ENCODE results near the gene CDK14.

CDK14 gene

GRCh38 chr7:90972906-90973550 lies 376.9 kb downstream of the CDK14 start:
- no peak for DNase-seq

- no peak for DNase-seq
Observed at GRCh38 chr7:90977056-90977455, 380.9 kb downstream of the CDK14 start.

GRCh38 chr7:90980545-90980944 lies 384.4 kb downstream of the CDK14 start:
- DNase-seq, result no peak

- no peak for DNase-seq
Observed at GRCh38 chr7:90982228-90982627, 386.1 kb downstream of the CDK14 start.

- no peak for DNase-seq
Observed at GRCh38 chr7:90984692-90985091, 388.6 kb downstream of the CDK14 start.

DNA sequence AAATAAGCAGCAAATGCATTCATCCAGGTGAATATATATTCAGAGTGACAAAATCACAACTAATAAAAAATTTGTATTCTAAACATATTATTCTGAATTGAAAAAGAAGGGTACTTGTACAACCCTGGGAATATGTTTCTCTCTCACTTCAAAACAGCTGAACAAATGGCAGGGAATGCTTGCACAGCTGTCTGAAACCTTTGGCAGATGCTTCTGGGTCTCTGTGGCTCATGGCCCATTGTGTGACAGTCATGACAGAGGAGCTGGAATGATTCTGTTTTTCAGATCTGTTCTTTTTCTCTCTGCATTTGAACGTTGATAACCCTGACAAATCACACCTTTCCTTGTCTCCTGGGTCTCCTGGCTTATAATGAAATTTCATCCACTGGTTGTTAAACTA lies 392.4 kb downstream of the CDK14 start:
- DNase-seq, result no peak

GRCh38 chr7:90988996-90989765 lies 393.1 kb downstream of the CDK14 start:
- no peak for DNase-seq

DNA sequence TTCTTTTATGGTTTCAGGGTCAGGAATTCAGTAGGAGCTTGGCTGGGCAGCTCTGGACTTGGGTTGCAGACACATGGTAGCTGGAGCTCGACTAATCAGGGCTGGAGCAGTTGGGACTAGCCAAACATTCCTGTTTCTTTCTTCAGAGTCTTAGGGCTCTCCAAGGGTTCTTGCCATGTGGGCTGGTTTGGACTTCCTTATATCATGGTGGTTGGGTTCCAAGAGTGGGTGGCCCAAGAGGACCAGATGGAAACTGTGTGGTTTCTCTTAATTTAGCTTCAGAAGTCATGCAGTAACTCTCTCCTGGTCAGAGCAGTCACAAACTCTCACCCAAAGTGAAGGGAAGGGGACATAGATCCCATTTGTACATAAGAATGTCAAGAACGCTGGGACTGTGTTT lies 398.0 kb downstream of the CDK14 start:
- no peak for DNase-seq

DNA sequence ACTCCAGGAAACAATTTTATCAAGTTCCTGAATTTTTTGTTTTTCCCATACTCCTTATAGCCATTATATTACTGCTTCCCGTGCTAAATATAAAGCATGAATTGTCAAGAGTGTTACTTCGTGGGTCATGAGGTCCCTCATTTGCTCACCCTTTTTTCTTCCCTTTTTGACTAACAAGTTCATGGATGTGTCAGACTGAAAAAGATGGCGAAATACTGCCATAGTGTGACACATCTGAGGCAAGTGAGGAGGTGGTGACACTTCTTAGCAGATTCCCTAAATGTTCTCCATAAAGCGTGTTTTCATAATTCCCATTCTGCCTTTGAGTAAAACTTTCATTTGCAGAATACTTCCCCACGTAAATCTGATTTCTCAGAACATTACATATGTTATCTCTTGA lies 398.5 kb downstream of the CDK14 start:
- no peak for DNase-seq

DNA sequence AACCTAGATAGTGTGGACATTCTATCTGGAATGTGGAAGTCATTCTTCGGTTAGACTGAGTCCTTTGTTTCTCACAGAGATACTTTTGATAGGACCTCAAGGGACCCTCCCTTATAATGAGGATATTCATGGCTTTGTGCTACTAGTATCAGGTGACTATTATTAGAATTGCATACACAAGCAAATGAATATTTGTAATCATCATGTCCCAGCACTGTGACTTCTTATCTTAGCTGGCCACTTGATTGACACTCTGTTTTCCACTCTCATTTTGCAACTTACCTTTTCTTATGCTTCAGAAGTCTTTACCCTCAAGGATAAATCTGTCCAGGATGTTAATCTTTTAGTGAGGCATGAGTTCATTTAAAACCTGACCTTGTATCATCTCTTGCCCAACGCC lies 399.9 kb downstream of the CDK14 start:
- DNase-seq, result no peak

DNA sequence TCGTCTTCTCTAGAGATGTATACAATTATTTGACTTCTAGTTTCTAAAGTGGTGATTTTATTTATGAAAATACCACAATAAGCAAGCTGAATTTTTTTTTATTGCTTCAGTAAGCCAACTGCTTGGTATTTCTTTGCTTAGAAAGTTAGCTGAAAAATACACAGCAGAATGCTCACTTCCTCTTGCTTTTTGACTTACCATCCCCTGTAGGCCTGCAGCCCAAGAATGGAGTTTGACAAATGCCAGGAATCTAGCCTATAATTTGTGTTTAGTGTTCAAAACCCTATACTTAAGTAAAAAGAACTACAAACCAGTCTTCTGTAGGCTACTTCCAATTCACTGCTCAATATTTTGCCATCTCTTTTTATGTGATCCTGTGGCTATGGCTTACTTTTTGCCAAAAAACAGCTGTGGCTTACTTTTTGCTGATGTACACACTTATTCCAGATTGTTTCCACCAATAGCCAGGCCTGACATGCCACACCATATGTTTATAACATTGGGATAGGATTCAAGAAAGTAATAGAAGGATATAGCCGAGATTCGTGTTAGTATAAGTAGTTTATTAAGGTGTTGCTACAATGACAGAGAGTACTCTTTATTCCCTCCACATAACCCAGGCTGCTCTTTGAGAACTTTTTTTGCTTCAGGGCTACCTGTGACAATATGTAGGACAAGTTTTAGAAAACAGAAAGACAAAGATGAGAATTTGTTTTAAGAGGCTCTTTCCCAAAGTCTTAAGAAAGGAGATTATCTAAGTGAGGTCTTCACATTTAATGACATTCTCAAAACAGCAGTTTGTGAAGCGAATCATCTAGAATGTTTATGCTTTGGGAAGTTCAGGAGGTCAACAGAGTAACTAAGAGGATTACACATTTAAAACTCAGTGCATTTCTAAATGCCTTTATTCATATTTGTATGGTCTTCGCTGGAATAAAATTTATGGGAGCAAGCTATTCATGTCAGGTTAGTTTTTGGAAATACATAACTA lies 404.2 kb downstream of the CDK14 start:
- DNase-seq, result no peak

GRCh38 chr7:91005024-91005423 lies 408.9 kb downstream of the CDK14 start:
- DNase-seq, result no peak

- no peak for DNase-seq
Observed at GRCh38 chr7:91005841-91006240, 409.7 kb downstream of the CDK14 start.

GRCh38 chr7:91007371-91007770 lies 411.2 kb downstream of the CDK14 start:
- no peak for DNase-seq

DNA sequence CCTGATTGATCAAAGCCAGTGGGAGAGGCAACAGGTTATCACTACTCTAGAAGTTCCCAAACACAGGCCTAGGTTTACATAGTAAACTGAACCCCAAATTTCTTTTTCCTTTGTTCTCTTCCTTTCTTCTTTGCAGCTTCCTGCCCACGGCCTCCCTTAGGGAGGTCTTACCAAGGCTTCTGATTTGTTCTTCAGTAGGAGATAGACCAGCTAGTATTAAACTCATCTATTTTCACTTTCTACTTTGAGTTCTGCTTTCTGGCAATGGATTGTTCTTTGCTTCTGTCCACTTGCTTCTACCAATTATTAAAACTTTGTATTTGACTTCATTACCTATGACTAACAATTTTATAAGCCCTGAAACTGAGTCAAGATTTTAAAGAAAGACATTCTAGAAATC lies 417.0 kb downstream of the CDK14 start:
- no peak for DNase-seq

DNA sequence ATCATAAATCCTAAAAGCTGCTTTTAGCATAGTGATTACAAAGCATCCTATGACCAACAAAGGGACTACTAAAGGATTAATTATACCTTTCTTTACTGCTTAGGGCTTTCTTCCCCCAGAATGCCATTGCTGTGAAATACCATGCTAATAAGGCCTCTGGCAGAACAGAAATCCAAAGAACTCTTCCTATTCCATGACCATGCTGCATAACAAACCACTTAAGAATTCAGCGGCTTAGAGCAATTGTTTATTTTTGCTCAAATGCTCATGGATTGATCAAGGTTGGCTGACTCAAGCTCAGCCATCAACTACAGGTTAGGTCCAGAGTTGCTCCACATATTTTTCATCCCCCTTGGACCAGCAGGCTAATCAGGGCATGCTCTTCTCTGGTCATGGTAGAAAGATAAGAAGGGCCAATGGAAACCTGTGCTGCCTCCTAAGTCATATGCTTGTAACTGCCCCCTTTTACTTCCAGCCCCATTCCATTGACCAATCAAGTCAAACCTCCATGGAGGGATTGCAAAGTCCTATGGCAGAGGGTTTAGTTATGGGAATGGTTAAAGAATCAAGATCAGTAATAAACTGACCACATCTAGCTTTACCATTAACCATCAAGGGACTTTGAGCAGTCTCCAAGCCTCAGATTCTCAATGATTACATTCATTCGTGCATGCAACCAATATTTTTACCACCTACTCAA lies 423.7 kb downstream of the CDK14 start:
- no peak for DNase-seq

GRCh38 chr7:91020636-91021385 lies 424.7 kb downstream of the CDK14 start:
- no peak for DNase-seq

DNA sequence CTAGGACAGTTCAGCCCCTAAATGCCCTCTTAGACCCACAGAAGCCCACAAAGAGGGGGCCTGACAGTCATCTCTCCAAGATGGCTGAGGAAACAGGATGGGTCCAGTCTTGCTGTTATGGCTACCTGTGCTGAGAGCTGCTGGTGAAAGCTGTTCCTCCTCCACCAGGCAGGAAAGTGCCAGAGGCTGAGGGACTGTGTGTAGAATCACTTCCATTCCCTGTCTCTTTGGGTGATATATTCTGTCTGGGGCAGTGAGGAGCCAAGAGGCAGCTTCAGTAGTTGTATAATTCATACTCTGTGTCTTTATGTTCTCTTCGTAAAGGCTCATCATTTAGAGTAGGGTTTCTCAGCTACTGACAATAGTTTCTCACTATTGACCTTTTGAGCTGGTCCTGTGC lies 425.8 kb downstream of the CDK14 start:
- DNase-seq, result no peak

DNA sequence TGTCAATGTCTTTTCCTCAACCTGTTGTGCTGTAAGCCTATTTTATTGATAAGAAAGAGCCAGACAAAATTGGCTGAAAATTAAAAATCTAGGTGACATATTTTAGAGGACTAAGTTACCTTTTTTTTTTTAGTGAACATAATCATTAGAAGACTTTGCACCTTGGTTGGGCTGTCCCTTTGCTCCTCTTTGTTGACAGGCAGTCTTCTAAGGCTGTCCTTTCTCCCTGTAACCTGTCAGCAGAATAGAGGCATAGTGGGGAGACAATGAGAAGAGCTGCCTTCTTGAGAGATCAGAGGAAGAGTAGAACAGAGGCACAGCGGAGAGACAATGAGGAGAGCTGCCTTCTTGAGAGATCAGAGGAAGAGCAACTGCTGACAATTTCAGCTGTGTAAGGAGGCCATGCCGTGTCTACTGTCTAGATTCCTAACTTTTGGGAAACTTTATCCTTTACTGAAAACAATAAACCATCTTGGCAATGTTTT lies 429.8 kb downstream of the CDK14 start:
- no peak for DNase-seq

- no peak for DNase-seq
Observed at GRCh38 chr7:91029688-91030087, 433.6 kb downstream of the CDK14 start.

GRCh38 chr7:91030680-91031380 lies 434.7 kb downstream of the CDK14 start:
- no peak for DNase-seq

All from CD4-positive, alpha-beta T cell treated with Interleukin-12 subunit alpha and Interleukin-12 subunit beta, for 1 hour (primary cell).